K562 (cell line): ENCODE data around the gene SOWAHB. TPM values are rescaled to one million over a fixed set of nuclear protein-coding genes. Genes with fewer than 3 reads are reported as not detected.

ENCODE experiments used
- ATF3 ChIP-seq, 2 experiments: fragments of 450-650 bp in 1 of 2; sonication (generic) in 1 of 2; formaldehyde crosslinking in 1 of 2; IDR thresholded peaks in 1 of 2; conservative IDR thresholded peaks in 1 of 2; 2 replicates each; pipeline versions ENCODE4 v1.6.1 to v1.8.1; 2016 to 2023; ENCODE audit warnings: mild to moderate bottlenecking in 2 of 2, moderate library complexity in 2 of 2, inconsistent platforms in 1 of 2, missing genetic modification reagents in 1 of 2
- EP400 ChIP-seq: fragments of 450-650 bp; IDR thresholded peaks from 2 replicates; pipeline ENCODE4 v1.6.1; 2017; ENCODE audit warnings: antibody characterized with exemption, mild to moderate bottlenecking, moderate library complexity
- ERF ChIP-seq: fragments of 450-650 bp; formaldehyde crosslinking; IDR thresholded peaks from 2 replicates; pipeline ENCODE4 v1.4.0; 2020; ENCODE audit warnings: mild to moderate bottlenecking, mixed read lengths
- FIP1L1 ChIP-seq: fragments of 200-400 bp; formaldehyde crosslinking; IDR thresholded peaks from 2 replicates; pipeline ENCODE4 v1.6.1; 2018; ENCODE audit warnings: mild to moderate bottlenecking, low read depth, low read length; ENCODE audit not compliant: poor library complexity, severe bottlenecking
- LARP7 ChIP-seq: fragments of 450-650 bp; IDR thresholded peaks from 2 replicates; pipeline ENCODE4 v1.6.1; 2016
- NCOA2 ChIP-seq, 2 experiments: fragments of 450-650 bp; IDR thresholded peaks; 2 replicates each; pipeline ENCODE4 v1.6.1; 2018; ENCODE audit warnings: mild to moderate bottlenecking in 2 of 2, moderate library complexity in 1 of 2; ENCODE audit not compliant: partially characterized antibody in 2 of 2
- NCOR1 ChIP-seq: fragments of 450-650 bp; IDR thresholded peaks from 2 replicates; pipeline ENCODE4 v1.6.1; 2016; ENCODE audit warnings: mild to moderate bottlenecking, moderate library complexity
- NELFE ChIP-seq: IDR thresholded peaks from 2 replicates; pipeline ENCODE4 v1.6.1; 2011; ENCODE audit warnings: mild to moderate bottlenecking; ENCODE audit not compliant: insufficient read depth, insufficient read length
- PTBP1 ChIP-seq: fragments of 200-400 bp; formaldehyde crosslinking; IDR thresholded peaks from 2 replicates; pipeline ENCODE4 v1.6.1; 2017; ENCODE audit warnings: low read depth, low read length
- TOE1 ChIP-seq, 2 experiments: fragments of 450-650 bp in 1 of 2; sonication (generic) in 1 of 2; formaldehyde crosslinking in 1 of 2; IDR thresholded peaks; 2 replicates each; pipeline versions ENCODE4 v1.7.1 to v1.8.0; 2016 to 2022; ENCODE audit warnings: borderline replicate concordance in 2 of 2, mild to moderate bottlenecking in 2 of 2, antibody characterized with exemption in 1 of 2, inconsistent platforms in 1 of 2, low read depth in 1 of 2, missing genetic modification reagents in 1 of 2, moderate library complexity in 1 of 2
- U2AF2 ChIP-seq: fragments of 200-400 bp; formaldehyde crosslinking; optimal IDR thresholded peaks from 2 replicates; pipeline ENCODE3; 2017; ENCODE audit warnings: low read depth, mild to moderate bottlenecking, low read length
- ZBTB34 ChIP-seq: fragments of 250-450 bp; sonication (Bioruptor Pico); IDR thresholded peaks from 2 replicates; pipeline ENCODE4 v1.8.0; 2021; ENCODE audit warnings: mild to moderate bottlenecking, moderate library complexity
- ZNF277 ChIP-seq: fragments of 250-450 bp; sonication (Bioruptor Pico); IDR thresholded peaks from 2 replicates; pipeline ENCODE4 v1.8.0; 2022; ENCODE audit warnings: inconsistent platforms, mild to moderate bottlenecking, moderate library complexity, borderline replicate concordance
- polyA plus RNA-seq, 8 experiments: library from polyadenylated mRNA; depleted of rRNA in 4 of 8; stranded (reverse) in 5 of 8; unstranded in 3 of 8; fragments of >200 nt; fragmentation: Nextera tagmentation in 2 of 8; fragmentation: Illumina TruSeq in 1 of 8; extraction: Ambion mirVana in 2 of 8; extraction: Trizol in 1 of 8; gene quantifications; 2 replicates each; pipeline versions ENCODE4 v1.2.1 to v1.2.3, GENCODE V29; 2011 to 2014; ENCODE audit warnings: inconsistent platforms in 1 of 8, missing spikeins in 1 of 8
- total RNA-seq, 7 experiments: library from RNA; depleted of rRNA in 6 of 7; stranded (reverse); fragments of >200 nt in 6 of 7; fragmentation: Illumina TruSeq in 2 of 7; extraction: Trizol in 2 of 7; gene quantifications; 2 replicates each; pipeline versions ENCODE4 v1.2.1 to v1.2.3, GENCODE V29; 2011 to 2021; ENCODE audit warnings: low replicate concordance in 1 of 7
- TF ChIP-seq, protein P1 (sequence below), 2 experiments: fragments of 250-450 bp in 1 of 2; fragments of 450-650 bp in 1 of 2; sonication (Bioruptor Pico) in 1 of 2; IDR thresholded peaks; 2 replicates each; pipeline versions ENCODE4 v1.6.1 to v1.8.0; 2016 to 2021; ENCODE audit warnings: mild to moderate bottlenecking in 2 of 2, moderate library complexity in 2 of 2, missing compliant biosample characterization in 1 of 2, missing genetic modification characterization in 1 of 2
- TF ChIP-seq, protein P2 (sequence below): fragments of 250-450 bp; sonication (Bioruptor Pico); IDR thresholded peaks from 2 replicates; pipeline ENCODE4 v1.5.0; 2021

Gene SOWAHB
- total and polyA plus RNA-seq, 9 of the 15 experiments (the other 6 are each of a cell fraction or from before 2014, with no cell fraction given), result not detected

- TF ChIP-seq ZNF277 (no peak), NCOR1 (peak; percentile 32; the same call in 1 of the 2 replicates), LARP7 (no peak), U2AF2 (no peak), ZBTB34 (CRISPR knock-in tag) (no peak), ATF3 (IDR thresholded peaks at IDR 0.05) (peak; percentile 97), ATF3 (CRISPR knock-in tag; conservative IDR thresholded peaks at IDR 0.05) (0 out of 2 replicates have a peak, but pooled peaks have one; percentile 32), NCOA2 (IDR thresholded peaks at IDR 0.05; ENCODE audit: partially characterized antibody in 2 of 2) (no peak), NELFE (no peak), TOE1 (IDR thresholded peaks at IDR 0.05; ENCODE audit: borderline replicate concordance) (0 out of 2 replicates have a peak, but pooled peaks have one; percentile 10), TOE1 (CRISPR knock-in tag; IDR thresholded peaks at IDR 0.05; ENCODE audit: borderline replicate concordance, low read depth) (no peak), PTBP1 (no peak), ERF (CRISPR knock-in tag) (no peak), EP400 (0 out of 2 replicates have a peak, but pooled peaks have one; percentile 13), FIP1L1 (no peak)
- TF ChIP-seq, protein P1, sequence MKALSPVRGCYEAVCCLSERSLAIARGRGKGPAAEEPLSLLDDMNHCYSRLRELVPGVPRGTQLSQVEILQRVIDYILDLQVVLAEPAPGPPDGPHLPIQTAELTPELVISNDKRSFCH (CRISPR knock-in tag; IDR thresholded peaks at IDR 0.05), result no peak
- TF ChIP-seq, protein P1 (tag; IDR thresholded peaks at IDR 0.05), result no peak
- TF ChIP-seq, protein P2, sequence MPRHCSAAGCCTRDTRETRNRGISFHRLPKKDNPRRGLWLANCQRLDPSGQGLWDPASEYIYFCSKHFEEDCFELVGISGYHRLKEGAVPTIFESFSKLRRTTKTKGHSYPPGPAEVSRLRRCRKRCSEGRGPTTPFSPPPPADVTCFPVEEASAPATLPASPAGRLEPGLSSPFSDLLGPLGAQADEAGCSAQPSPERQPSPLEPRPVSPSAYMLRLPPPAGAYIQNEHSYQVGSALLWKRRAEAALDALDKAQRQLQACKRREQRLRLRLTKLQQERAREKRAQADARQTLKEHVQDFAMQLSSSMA (CRISPR knock-in tag), result no peak
Measured at GRCh38 chr4:76943129-76943620, 45.2 kb upstream of the SOWAHB start (continued).
